HG03045 (cell line): ENCODE results near the gene BIN1.

Experiments
- ATAC-seq: cut with Tn5 transposase; IDR thresholded peaks from one replicate; pipeline ENCODE4 v1.9.1; 2021; ENCODE audit warnings: mild to moderate bottlenecking, moderate library complexity; ENCODE audit not compliant: unreplicated experiment

BIN1 gene

DNA sequence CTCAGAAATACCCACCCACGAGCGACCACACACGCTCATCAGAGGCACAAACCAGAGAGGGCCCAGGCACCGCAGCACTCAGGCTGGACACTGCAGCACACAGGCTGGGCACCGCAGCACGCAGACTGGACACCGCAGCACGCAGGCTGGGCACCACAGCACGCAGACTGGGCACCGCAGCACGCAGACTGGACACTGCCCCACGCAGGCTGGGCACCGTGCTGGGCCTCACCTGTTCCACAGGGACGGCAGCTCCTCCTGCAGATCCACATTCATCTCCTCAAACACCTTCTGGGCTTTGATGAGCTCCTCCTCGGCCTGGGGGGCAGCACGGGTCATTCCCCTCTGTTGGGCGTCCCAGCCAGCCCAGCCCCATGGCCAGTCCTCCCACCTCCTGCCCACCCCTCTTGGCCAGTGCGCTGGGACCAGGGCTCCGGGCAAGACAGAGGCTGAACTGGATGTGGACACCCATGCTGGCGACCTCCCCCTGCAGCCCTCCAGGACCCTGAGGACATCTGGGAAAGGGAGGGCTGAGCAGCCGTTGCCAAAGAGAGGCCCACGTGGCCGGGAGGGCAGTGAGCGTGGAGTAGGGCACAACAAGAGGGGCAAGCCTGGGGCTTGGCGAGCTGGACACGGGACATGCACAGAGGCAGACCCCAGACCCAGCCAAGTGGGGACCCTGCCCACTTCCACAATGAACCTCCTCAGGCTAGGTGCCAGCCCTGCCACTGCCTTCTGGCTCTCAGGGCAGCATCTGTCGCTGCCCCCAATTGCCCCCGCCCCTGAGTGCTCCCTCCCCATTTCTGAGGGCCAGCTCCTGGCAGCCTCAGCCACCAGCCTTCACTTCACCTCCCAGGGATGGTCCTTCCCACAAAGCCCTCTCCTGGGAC lies 43.0 kb downstream of the BIN1 start:
- no peak for ATAC-seq

DNA sequence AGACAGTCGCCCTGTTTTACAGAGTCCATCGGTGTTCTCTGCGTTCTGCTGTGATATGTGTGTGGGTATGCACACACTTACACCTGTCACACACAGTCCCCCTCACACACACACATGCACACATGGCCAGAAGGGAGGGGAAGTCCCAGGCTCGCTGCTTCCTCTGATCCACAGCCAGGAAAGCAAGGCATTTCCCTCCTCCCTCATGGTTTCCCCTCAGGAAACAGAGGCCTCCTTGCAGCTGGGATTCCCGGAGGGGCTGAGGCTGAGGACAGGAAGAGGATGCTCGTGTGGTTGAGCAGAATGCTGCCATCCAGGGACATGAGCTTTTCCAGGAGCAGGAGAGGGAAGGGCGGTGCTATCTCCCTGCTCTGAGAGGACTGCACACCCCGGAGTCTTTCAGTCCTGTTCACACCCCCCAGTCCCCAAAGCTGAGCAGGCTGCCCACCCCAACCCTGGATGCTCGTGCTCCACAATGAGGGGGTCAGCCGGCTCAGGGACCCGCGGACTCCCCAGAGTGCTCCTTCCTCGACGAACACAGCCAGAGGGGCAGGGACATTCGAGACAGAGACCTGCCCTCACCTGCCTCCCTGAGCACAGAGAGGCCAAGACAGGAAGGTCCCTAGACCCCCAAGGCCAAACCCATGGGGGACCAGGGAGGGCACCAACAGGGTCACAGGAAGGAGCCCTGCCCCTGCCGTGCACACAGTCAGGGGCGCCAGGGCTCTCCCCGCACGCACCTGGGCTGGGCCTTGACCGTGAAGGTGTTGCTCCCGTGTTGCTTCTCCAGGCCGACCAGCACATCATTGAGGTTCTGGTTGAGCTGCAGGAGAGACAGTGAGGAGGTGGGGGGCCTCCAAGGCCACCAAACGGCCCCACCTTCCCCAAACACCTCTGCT lies 45.3 kb downstream of the BIN1 start:
- ATAC-seq, result no peak

DNA sequence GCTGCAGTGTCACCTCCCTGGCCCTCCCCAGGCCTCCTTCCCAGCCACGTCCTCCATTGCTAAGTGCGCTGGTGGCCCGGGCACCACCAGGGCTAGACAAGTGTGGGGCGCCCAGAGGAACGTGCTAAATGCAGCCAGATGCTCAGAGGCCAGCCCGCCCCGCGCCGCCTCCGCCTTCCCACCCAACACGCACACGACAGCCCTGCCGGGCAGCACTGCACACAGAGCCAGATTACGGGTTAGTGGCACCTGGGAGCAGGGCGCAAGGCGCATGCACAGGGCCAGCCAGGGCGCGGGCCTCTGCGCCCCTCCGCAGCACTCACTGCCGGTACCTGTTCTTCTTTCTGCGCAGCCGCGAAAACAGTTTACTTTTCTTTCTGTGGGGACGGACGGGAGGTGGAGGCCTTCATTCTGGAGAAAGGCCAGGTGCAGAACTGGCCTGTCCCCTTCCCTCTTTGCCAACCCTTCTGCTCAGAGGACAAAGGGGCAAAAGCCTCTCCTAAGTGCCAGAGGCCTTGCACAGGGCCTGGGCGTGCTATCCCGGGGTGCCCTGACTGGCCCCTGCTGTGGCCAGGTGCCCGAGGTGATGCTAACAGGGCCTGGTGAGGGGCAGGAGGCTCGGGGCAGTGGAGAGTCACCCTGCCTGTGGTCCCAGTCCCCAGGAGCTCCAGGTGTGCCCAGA lies 46.5 kb downstream of the BIN1 start:
- no peak for ATAC-seq

DNA sequence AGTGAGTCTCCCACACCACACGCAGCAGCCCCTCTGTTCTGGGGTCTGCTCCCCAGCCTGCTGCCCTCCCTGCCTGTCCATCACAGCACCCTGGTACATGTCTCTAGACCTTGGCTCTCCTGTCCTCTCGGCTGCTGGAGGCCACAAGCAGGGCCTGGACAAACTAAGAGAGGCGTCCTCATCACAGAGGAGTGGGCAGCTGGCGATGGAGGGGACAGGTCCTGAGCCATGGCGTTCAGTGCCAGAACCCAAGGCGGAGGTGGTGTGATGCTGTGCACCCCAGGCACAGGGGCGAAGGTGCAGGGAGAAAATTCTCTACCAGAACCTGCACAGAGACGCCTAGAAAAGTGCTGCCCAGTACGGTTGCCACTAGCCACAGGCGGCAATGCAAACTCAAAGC lies 47.4 kb downstream of the BIN1 start:
- ATAC-seq, result no peak

DNA sequence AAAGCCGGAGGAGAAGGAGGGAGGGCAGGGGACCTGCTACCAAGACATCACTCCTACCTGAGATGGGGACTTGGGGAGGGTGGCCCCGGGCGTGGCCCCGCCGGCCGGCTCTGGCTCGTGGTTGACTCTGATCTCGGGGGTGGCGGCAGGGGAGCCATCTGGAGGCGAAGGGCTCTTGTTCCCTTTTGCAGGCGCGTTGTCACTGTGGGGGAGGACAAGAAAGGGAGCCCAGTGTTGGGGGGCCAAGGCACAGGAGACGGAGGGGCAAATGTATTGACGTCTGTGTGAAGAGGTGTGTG lies 48.1 kb downstream of the BIN1 start:
- ATAC-seq, result no peak

DNA sequence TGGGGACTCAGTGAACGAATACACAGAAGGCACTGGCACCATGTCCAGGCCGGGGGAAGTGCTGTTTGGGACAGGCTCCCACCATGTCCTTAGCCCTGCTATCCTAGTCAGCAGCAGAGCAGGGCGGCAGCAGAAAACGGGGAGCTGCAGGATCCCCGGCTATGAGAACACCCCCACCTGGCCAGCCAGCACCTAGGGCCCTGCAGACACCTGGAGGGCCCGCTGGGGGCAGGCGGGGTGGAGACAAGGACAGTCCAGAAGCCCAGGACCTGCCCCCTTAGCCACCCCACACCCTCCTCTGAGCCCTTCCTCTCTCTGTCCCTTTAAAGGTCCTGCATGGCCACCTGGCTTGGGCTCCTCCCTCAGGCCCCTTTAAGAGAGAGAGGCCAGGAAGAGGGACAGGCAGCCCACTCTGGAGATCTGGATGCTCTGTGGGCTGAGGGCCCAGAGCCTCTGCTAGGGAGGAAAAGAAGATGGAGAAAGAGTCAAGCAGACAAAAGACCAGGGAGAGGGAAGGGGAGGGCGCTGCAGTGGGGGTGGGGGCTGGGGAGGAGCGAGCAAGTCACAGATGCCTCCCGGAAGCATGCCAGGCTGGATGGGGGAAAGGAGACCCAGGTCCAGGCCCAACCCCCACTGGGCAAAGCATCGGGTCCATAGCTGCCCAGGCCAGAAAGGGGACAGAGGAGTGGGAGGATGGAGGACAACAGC lies 48.6 kb downstream of the BIN1 start:
- no peak for ATAC-seq

DNA sequence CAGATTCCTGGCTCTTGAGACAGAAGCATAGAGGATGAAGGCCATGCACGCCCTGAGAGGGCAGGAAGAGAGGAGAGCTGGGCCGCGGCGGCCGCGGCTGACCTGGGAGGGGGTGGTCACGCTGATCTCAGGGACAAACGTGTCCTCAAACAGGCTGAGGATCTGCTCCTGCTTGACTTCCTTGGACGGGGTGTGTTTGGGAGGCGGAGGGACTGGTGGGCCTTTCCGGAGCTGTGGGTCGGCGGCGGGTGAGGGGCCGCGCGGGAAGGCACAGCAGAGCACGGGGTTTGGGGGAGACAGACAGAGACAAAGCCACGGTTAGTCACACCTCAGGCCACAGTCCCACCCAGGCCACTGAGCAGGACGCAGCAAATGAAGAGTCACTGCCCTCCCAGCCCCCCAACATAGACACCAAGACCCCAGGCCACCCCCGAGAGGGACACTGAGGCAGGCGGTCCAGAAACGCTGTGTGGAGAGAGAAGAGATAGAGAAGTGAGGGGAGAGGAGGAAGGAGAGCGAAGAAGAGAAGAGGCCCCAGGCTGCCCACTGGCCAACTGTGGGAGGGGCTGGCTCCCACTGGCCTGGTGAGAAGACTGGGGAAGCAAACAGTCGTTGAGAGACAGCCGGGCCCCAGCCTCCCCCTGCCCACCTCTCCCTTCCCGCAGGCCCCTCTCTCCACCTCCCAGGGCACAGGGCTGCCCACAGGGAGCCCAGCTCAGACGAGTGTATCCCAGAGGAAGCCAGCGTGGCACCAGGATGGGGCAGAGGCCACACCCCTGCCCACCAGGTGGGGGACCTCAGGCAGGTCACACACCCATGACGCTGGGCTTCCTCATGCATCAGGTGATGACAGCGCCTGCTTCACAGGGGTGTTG lies 49.3 kb downstream of the BIN1 start:
- no peak for ATAC-seq

DNA sequence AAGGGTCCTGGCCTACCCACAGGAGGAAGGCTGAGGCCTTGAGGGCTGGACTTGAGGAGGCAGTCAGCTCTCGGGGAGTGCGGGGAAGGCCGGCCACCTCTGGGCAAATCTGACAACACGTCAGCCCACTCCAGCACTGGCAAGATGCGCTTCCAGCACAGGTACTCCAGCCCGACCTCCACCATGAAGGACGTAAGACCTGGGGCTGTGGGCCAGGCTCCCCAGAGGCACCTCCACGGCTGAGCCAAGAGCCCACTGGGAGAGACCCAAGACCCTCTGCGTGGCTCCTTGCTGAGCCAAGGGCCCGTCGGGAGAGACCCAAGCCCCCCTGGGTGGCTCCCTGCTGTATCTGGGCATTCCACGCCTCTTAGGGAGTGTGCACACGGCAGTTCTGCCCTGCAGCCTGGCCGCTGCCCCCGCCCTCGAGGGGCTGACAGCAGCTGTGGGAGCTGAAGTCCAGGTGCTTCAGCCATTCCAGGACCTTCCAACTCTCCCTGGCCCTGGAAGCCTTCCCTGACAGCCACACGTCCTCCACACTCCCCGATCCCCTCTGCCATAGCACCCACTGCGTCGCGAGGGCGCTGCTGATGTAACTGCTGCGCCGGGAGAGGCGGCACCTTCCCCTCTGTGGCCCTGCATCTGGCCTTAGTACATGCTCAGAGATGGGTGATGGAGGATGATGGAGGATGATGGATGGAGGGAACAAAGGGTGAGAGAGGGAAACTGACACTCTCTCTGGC lies 50.2 kb downstream of the BIN1 start:
- ATAC-seq, result no peak

DNA sequence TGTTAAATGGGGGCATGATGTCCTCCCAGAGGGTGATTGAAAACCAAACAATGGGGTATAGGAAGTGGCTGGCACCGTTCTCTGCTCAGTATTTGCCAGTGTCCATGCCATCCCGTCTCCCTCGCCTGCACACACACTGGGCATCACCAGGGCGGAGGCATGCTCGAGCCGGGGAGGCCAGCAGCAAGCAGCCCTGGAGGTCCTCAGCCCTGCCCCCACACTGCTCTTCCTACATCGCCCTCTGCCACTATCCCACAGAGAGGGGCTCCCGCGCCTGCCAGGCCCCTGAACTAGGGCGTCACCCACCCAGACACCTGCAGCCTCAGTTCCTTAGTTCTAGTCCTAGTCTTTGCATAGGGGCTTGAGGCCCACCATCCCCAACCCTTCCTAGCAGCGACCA lies 50.9 kb downstream of the BIN1 start:
- ATAC-seq, result no peak

DNA sequence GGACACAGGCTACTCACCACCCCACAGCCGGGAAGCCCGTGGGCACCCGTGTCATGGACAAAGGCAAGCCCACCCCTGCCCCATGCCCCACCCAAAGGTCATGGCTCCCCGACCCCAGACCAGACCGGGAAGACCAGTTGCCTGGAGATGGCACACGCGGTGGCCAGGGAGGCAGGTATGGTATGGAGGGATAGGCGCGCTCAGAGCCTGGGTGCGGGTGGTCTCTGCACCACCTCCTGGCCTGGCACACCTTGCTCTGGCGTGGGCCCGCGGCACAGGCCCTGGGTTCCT lies 51.2 kb downstream of the BIN1 start:
- no peak for ATAC-seq

DNA sequence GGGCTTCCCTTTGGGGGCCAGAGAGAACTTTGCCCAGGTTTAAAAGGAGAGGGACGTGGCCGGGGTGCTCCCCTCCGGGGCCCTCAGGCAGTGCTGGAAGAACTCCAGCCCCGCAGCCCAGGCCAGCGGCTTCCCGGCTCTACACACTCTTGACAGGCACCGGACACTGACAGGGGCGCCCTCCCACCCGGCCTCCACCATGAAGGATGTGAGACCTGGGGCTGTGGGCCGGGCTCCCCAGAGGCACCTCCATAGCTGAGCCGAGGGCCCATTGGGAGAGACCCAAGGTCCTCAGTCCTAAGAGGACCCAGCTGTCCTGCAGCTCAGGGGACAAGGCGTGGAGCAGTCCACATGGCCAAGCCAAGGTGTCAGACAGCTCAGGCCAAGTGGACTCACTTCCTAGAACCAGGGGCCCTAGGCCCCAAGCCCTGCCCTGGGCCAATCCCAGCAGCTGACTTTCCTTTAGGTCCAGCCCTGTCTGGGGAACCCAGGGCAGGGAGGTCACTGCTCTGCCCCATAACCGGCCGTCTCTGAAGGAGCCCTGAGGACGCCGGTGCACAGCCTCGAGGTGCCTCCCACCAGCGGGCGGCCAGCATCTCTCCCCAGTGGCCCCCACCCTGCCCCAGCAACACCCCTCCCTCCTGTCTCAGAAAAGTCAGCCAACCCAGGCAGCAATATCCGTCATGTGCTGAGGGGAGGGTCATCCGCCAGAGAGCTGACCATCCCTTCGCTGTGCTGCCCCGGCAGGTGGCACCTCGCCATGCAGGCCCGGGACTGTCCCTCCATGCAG lies 51.8 kb downstream of the BIN1 start:
- ATAC-seq, result no peak

DNA sequence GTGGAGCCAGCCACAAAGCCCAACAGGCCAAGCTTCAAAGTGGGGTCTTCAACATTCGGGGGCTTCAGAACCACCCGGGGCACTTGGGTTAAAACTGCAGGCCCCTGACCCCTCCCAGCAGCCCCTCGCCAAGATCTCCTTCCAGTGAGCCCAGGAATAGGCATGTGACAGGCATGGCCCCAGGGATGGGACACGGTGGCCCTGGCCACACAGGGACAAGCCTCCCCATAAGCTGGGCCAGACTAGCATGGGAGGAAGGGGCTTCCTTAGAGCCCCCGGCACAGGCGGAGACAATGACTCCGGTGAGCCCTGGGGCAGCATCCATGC lies 52.4 kb downstream of the BIN1 start:
- ATAC-seq, result no peak

DNA sequence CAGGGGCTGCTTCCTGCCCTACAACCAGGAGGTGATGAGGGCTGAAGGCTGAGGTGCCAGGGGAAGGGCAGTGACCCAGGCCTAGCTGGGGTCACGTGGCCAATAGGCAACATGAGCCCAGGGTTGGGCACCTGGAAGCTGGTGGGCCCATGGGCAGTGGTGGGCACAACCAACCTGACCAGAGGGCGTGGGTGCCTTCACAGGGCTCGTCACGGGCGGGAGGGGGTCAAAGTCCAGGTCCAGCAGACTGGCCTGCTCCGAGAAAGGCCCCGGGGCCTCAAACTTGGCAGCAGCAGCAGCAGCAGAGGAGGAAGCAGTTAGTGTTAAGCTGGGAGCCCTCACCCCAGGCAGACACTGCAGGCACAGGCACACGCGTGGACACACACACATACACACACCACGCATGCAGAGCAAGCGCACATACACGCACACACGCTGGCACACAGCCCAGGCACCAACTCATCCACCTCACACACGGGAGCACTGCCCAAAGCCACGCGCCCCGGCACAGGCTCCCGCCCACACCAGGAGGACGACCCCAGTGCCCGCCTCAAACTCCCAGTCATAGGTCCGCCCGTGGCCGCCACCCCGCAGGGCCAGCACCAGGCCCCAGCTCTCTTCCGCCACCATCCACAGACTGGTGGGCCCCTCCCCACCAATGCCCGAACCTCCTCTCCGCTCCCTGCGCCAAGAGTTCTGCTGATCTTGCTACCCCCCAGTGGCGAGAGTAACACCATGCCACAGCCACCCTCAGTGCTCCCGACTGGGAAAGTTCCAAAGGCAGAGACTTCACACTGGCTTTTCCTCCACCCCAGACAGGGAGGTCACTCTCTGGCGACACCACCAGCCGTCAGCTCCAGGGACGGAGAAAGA lies 53.0 kb downstream of the BIN1 start:
- no peak for ATAC-seq

DNA sequence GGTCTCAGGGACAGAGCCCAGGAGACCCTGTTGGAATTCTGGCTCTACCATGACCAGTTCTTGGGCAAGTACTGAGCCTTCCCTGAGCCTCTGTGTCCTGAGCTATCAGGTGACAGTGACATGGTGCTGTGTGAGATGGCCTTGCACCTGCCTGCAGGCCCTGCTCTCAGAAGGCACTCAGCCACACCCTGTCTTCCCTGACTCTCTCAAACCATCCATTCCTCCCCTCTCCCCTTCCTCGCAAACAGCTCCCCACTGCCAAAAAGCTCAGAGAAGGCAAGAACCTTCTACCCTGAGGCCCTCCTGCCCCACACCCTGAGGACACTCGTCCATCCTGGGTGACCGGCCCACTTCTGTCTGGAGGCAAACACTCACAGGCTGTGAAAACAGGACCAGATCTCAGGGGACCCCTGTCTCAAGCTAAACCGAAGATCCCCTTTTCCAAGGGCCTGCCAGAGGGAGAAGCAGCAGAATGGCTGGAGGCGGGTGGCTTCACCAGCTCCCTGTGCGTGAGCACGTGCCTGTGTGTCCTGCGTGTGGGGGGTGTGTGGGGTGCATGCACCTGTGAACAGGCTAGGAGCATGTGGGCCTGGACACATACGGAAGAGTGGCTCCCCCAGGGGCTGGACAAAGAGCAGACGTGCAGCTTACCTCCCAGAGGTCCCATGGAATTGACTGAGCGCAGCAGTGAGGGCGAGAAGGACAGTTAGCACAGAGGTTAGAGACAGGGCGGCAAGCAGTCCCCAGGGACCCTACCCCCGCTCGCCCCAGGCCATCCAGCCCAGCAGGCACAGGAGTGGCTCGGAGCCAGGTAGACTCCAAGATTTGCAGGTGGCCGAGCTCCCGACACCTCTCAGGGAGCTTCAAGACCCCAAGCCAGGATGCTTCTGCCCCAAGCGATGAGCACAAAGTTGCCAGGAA lies 53.9 kb downstream of the BIN1 start:
- ATAC-seq, result no peak

DNA sequence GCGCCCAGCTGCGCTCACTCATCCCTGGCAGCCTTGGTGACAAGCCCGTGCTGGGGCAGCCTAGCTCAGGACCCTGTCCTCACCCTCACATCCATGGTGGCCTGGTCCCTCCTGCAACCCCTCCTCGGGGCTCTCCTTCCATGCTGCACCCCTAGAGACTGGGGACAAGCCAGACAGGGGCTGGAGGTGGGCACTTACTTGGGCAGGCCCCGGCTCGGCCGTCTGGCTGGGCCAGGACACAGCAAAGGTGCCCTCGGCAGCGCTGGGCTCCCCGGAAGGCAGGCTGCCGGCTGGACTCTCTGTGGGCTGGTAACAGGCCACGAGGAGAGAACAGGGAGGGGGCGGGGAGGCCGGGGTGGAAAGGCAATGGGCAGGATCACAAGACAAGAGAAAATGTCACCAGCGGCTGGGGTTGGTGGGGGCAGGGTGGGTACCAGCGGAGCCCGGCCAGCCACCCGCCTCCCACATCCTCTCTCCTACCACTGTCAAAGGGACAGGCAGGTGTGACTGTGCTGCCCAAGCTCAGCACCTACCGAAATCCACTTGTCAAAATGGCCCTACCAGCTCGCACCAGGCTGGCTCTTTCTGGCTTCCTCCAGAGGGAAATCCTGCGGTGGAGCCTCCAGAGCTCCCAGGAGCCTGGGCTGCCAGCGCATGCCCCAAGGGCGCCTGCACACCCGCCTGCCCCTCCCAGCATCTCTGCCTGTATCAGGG lies 54.7 kb downstream of the BIN1 start:
- ATAC-seq, result no peak
